22Rv1 (cell line): ENCODE measurements around the gene L3MBTL4.

Source experiments
- CTCF ChIP-seq: fragments of 450-650 bp; IDR thresholded peaks from 2 replicates; pipeline ENCODE4 v1.5.1; 2017; ENCODE audit warnings: mild to moderate bottlenecking
- ZFX ChIP-seq: fragments of 450-650 bp; IDR thresholded peaks from 2 replicates; pipeline ENCODE4 v1.6.1; 2017; ENCODE audit warnings: antibody characterized with exemption, borderline replicate concordance

- TF ChIP-seq CTCF (no peak), ZFX (no peak)
Measured at GRCh38 chr18:6414118-6414722, 491 bp downstream of the L3MBTL4 start.
